Osteocyte (in vitro differentiated cells): Measurements from ENCODE around the gene MYLIP. TPM values are rescaled to one million over a fixed set of nuclear protein-coding genes. Genes with fewer than 3 reads are reported as not detected.

Source experiments
- DNase-seq: peaks from one replicate; pipeline ENCODE4 v3.0.0; 2021; ENCODE audit warnings: mixed read lengths; ENCODE audit not compliant: unreplicated experiment; ENCODE audit errors: extremely low spot score
- H3K27ac Mint-ChIP-seq: one replicate; pipeline ENCODE4 v1.8.0; 2021; ENCODE audit warnings: mild to moderate bottlenecking, mixed read lengths; ENCODE audit not compliant: unreplicated experiment
- H3K27me3 Mint-ChIP-seq: one replicate; pipeline ENCODE4 v1.8.0; 2021; ENCODE audit warnings: mixed read lengths; ENCODE audit not compliant: unreplicated experiment
- H3K36me3 Mint-ChIP-seq: one replicate; pipeline ENCODE4 v1.8.0; 2021; ENCODE audit warnings: mixed read lengths; ENCODE audit not compliant: unreplicated experiment
- H3K4me1 Mint-ChIP-seq: one replicate; pipeline ENCODE4 v1.8.0; 2021; ENCODE audit warnings: mixed read lengths; ENCODE audit not compliant: unreplicated experiment
- H3K4me3 Mint-ChIP-seq: one replicate; pipeline ENCODE4 v1.8.0; 2021; ENCODE audit warnings: mild to moderate bottlenecking, moderate library complexity, mixed read lengths; ENCODE audit not compliant: unreplicated experiment
- H3K9me3 Mint-ChIP-seq: one replicate; pipeline ENCODE4 v1.8.0; 2021; ENCODE audit warnings: mixed read lengths; ENCODE audit not compliant: unreplicated experiment
- total RNA-seq: library from RNA; stranded (reverse); gene quantifications from 2 replicates; pipeline ENCODE4 v1.2.1, GENCODE V29; 2021
- TF ChIP-seq, protein P1 (sequence below): fragments of 200-600 bp; sonication (generic); IDR thresholded peaks from 2 replicates; pipeline ENCODE4 v1.5.0; 2021; ENCODE audit warnings: antibody characterized with exemption, mild to moderate bottlenecking, moderate library complexity

Gene MYLIP
- total RNA-seq, 1 donor from 2014 or later = 58.5 TPM

- Mint-ChIP-seq H3K4me1 (peaks cover 15% of the 10 kb centered on the region), H3K9me3 (peaks cover 4% of the 10 kb centered on the region), H3K36me3 (peaks cover 4% of the 10 kb centered on the region), H3K27ac (no peak overlapping the region), H3K27me3 (no peaks in the 10 kb centered on the region), H3K4me3 (no peak overlapping the region)
- TF ChIP-seq, protein P1, sequence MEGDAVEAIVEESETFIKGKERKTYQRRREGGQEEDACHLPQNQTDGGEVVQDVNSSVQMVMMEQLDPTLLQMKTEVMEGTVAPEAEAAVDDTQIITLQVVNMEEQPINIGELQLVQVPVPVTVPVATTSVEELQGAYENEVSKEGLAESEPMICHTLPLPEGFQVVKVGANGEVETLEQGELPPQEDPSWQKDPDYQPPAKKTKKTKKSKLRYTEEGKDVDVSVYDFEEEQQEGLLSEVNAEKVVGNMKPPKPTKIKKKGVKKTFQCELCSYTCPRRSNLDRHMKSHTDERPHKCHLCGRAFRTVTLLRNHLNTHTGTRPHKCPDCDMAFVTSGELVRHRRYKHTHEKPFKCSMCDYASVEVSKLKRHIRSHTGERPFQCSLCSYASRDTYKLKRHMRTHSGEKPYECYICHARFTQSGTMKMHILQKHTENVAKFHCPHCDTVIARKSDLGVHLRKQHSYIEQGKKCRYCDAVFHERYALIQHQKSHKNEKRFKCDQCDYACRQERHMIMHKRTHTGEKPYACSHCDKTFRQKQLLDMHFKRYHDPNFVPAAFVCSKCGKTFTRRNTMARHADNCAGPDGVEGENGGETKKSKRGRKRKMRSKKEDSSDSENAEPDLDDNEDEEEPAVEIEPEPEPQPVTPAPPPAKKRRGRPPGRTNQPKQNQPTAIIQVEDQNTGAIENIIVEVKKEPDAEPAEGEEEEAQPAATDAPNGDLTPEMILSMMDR = no peak
- DNase-seq = no peak
These were observed 33.1 kb downstream of the MYLIP start for GRCh38 chr6:16162003-16162402.

GRCh38 chr6:16163066-16163465, 34.2 kb downstream of the MYLIP start:
- TF ChIP-seq, protein P1 = no peak
- Mint-ChIP-seq H3K9me3 (peaks cover 4% of the 10 kb centered on the region), H3K27ac (no peak overlapping the region), H3K36me3 (peaks cover 2% of the 10 kb centered on the region), H3K4me3 (no peak overlapping the region), H3K4me1 (peaks cover 26% of the 10 kb centered on the region), H3K27me3 (no peaks in the 10 kb centered on the region)
- DNase-seq = no peak

DNA sequence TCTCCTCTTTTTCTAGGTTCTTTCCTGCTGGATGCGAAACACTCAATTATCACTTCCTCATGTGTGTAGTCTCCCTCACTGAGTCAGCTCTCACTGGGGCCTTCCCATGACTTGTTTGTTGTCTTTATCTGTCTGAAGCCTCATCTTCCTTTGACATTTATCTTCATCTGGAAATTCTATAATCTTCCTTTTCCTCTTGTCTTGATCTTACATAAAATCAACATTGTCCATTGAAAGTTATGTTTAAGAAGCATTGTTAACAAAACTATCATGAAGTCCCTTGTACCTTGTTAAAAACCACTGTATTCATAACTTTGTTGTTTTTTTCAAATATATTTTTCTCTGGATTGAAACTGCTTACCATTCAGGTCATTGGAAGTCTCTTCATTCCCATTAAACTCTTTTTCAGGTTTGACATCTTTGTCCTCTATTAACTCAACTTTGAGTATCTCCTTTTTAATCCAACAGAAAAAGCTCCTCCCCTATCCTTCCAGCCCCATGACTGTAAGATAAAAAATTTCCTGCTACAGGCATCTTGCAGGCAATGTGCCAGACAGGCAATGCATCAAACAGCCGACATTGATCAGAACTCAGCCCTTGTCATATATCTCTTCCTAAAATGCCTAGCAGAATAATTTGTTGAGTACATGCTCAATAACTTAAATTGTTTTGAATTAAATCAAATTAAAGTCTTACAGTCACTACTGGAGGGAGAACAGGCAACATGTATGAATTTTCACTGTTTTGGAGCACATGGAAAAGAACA, 34.8 kb downstream of the MYLIP start:
- H3K4me1 Mint-ChIP-seq = peaks cover 33% of the 10 kb centered on the region
- TF ChIP-seq, protein P1 = no peak
- no peak overlapping the region for H3K4me3 Mint-ChIP-seq
- no peak for DNase-seq
- peaks cover 2% of the 10 kb centered on the region for H3K36me3 Mint-ChIP-seq
- H3K27ac Mint-ChIP-seq = no peak overlapping the region
- H3K9me3 Mint-ChIP-seq = peaks cover 4% of the 10 kb centered on the region
- no peaks in the 10 kb centered on the region for H3K27me3 Mint-ChIP-seq

DNA sequence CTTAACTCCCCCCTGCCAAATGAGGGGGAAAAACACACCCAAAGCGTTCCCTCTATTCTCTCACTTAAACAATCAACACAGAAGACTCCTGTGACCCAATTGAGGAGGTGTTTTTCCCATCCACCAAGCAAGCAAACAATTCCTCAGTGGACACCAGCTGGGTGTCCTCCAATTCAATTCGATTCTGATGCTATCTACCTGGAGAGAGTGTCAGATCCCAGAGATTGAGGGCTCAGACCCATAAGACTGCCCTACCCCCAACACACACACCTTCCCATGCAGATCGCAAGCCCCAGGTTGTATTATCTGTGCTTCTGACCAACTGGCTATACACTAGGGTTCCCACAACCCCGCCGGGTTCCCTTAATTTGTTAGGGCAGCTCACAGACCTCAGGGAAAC, 36.8 kb downstream of the MYLIP start:
- no peak overlapping the region for H3K27ac Mint-ChIP-seq

More for the DNA sequence above, 36.8 kb downstream of the MYLIP start:
- H3K27me3 Mint-ChIP-seq = no peaks in the 10 kb centered on the region
- H3K4me3 Mint-ChIP-seq = no peak overlapping the region
- TF ChIP-seq, protein P1 = no peak
- H3K36me3 Mint-ChIP-seq = peaks cover 2% of the 10 kb centered on the region
- no peak for DNase-seq
- peaks cover 4% of the 10 kb centered on the region for H3K9me3 Mint-ChIP-seq
- H3K4me1 Mint-ChIP-seq = peaks cover 36% of the 10 kb centered on the region
